HepG2 (cell line): ENCODE results near the gene MRPS7. TPM values are rescaled to one million over a fixed set of nuclear protein-coding genes. Genes with fewer than 3 reads are reported as not detected.

Experiments used
- BRD4 ChIP-seq: sonication (generic); formaldehyde crosslinking; IDR thresholded peaks from 2 replicates; pipeline ENCODE4 v1.4.0; 2020; ENCODE audit warnings: missing genetic modification reagents
- FOXC1 ChIP-seq: sonication (generic); formaldehyde crosslinking; IDR thresholded peaks from 2 replicates; pipeline ENCODE4 v1.8.0; 2022; ENCODE audit warnings: mild to moderate bottlenecking, missing genetic modification reagents, borderline replicate concordance
- KDM2A ChIP-seq: sonication (generic); formaldehyde crosslinking; IDR thresholded peaks from 2 replicates; pipeline ENCODE4 v1.4.0; 2020; ENCODE audit warnings: low read depth, missing genetic modification reagents, borderline replicate concordance
- KIAA2018 ChIP-seq: sonication (generic); formaldehyde crosslinking; IDR thresholded peaks from 2 replicates; pipeline ENCODE4 v1.5.0; 2020; ENCODE audit warnings: mild to moderate bottlenecking, missing genetic modification reagents, borderline replicate concordance
- LRRFIP1 ChIP-seq: sonication (generic); formaldehyde crosslinking; conservative IDR thresholded peaks from 2 replicates; pipeline ENCODE4 v1.4.0; 2020; ENCODE audit warnings: missing genetic modification reagents
- PHF5A ChIP-seq: IDR thresholded peaks from one replicate; pipeline ENCODE4 v1.6.1; 2018; ENCODE audit warnings: low read depth, missing genetic modification reagents; ENCODE audit not compliant: unreplicated experiment
- PRDM4 ChIP-seq: sonication (generic); formaldehyde crosslinking; IDR thresholded peaks from 2 replicates; pipeline ENCODE4 v1.9.0; 2021; ENCODE audit warnings: missing genetic modification reagents, borderline replicate concordance
- ZKSCAN8 ChIP-seq: IDR thresholded peaks from 2 replicates; pipeline ENCODE4 v1.6.1; 2016; ENCODE audit warnings: borderline replicate concordance, missing genetic modification reagents, missing compliant biosample characterization
- ZNF574 ChIP-seq: sonication (generic); formaldehyde crosslinking; IDR thresholded peaks from 2 replicates; pipeline ENCODE4 v1.4.0; 2020; ENCODE audit warnings: missing genetic modification reagents
- ZNF816 ChIP-seq: sonication (generic); formaldehyde crosslinking; IDR thresholded peaks from 2 replicates; pipeline ENCODE4 v1.8.0; 2022; ENCODE audit warnings: missing genetic modification reagents, mild to moderate bottlenecking, borderline replicate concordance
- polyA plus RNA-seq, 8 experiments: library from polyadenylated mRNA; depleted of rRNA in 3 of 8; stranded (reverse) in 7 of 8; unstranded in 1 of 8; fragments of >200 nt; fragmentation: Illumina TruSeq in 4 of 8; extraction: Trizol in 4 of 8; gene quantifications; 2 replicates each; pipeline versions ENCODE4 v1.2.1 to v1.2.3, GENCODE V29; 2011 to 2016; ENCODE audit warnings: low read depth in 4 of 8, missing spikeins in 1 of 8, mixed read lengths in 1 of 8; ENCODE audit not compliant: insufficient read depth in 1 of 8
- total RNA-seq, 5 experiments: library from RNA; depleted of rRNA; stranded (reverse); fragments of >200 nt; fragmentation: Illumina TruSeq; extraction: Trizol; gene quantifications; 2 replicates each; pipeline ENCODE4 v1.2.3, GENCODE V29; 2016; ENCODE audit warnings: low read depth in 1 of 5

Gene MRPS7
- total and polyA plus RNA-seq, 2 of the 13 experiments (the other 11 are each of a cell fraction or from before 2014, with no cell fraction given): 97.0 to 162 TPM

- 0 out of 2 replicates have a peak, but pooled peaks have one; percentile 51 for TF ChIP-seq KIAA2018 (CRISPR knock-in tag)
- TF ChIP-seq ZNF574 (CRISPR knock-in tag): peak; percentile 65
- peak; percentile 75; the same call in 1 of the 2 replicates for TF ChIP-seq ZNF816 (CRISPR knock-in tag)
- no peak for TF ChIP-seq PHF5A (CRISPR knock-in tag)
- TF ChIP-seq LRRFIP1: no peak
- peak; percentile 28; the same call in 1 of the 2 replicates for TF ChIP-seq KDM2A (CRISPR knock-in tag)
- peak; percentile 94 for TF ChIP-seq ZKSCAN8 (CRISPR knock-in tag)
- TF ChIP-seq FOXC1: peak; percentile 84; the same call in 1 of the 2 replicates
- no peak for TF ChIP-seq PRDM4 (CRISPR knock-in tag)
- no peak; the same call in 1 of the 2 replicates for TF ChIP-seq BRD4
Observed at GRCh38 chr17:75295201-75296158, 33.8 kb downstream of the MRPS7 start (continued).
